Measurements from ENCODE around the gene MFAP3.

The MFAP3 gene

GRCh38 chr5:154092356-154093141 lies 53.8 kb downstream of the MFAP3 start:
- DNase-seq (ENCODE audit: low spot score): no peak
- in situ Hi-C loops (cut with MboI; ENCODE audit: low sequenced_read_pairs, unreplicated experiment): no loop called here
- no peak for TF ChIP-seq CTCF (IDR thresholded peaks at IDR 0.05; ENCODE audit: borderline replicate concordance, control extremely low read depth, extremely low read depth, insufficient read depth, missing control alignments)

GRCh38 chr5:154093142-154093532 lies 54.4 kb downstream of the MFAP3 start:
- DNase-seq (ENCODE audit: low spot score): no peak
- no peak for TF ChIP-seq CTCF (IDR thresholded peaks at IDR 0.05; ENCODE audit: borderline replicate concordance, control extremely low read depth, extremely low read depth, insufficient read depth, missing control alignments)
- in situ Hi-C loops (cut with MboI; ENCODE audit: low sequenced_read_pairs, unreplicated experiment): no loop called here

GRCh38 chr5:154095904-154096303 lies 57.1 kb downstream of the MFAP3 start:
- no peak for TF ChIP-seq CTCF (IDR thresholded peaks at IDR 0.05; ENCODE audit: borderline replicate concordance, control extremely low read depth, extremely low read depth, insufficient read depth, missing control alignments)
- no peak for DNase-seq (ENCODE audit: low spot score)
- in situ Hi-C loops (cut with MboI; ENCODE audit: low sequenced_read_pairs, unreplicated experiment): no loop called here

- TF ChIP-seq CTCF (IDR thresholded peaks at IDR 0.05; ENCODE audit: borderline replicate concordance, control extremely low read depth, extremely low read depth, insufficient read depth, missing control alignments): no peak
- DNase-seq (ENCODE audit: low spot score): no peak
- in situ Hi-C loops (cut with MboI; ENCODE audit: low sequenced_read_pairs, unreplicated experiment): no loop called here
Observed at GRCh38 chr5:154097031-154097430, 58.3 kb downstream of the MFAP3 start.

- DNase-seq (ENCODE audit: low spot score): no peak
- in situ Hi-C loops (cut with MboI; ENCODE audit: low sequenced_read_pairs, unreplicated experiment): no loop called here
- no peak for TF ChIP-seq CTCF (IDR thresholded peaks at IDR 0.05; ENCODE audit: borderline replicate concordance, control extremely low read depth, extremely low read depth, insufficient read depth, missing control alignments)
Observed at GRCh38 chr5:154098465-154098864, 59.7 kb downstream of the MFAP3 start.

- TF ChIP-seq CTCF (IDR thresholded peaks at IDR 0.05; ENCODE audit: borderline replicate concordance, control extremely low read depth, extremely low read depth, insufficient read depth, missing control alignments): no peak
- no peak for DNase-seq (ENCODE audit: low spot score)
- in situ Hi-C loops (cut with MboI; ENCODE audit: low sequenced_read_pairs, unreplicated experiment): no loop called here
Observed at GRCh38 chr5:154101184-154101583, 62.4 kb downstream of the MFAP3 start.

Data from GM13976 (cell line).